ENCODE results near the gene ACTN2. TPM values are rescaled to one million over a fixed set of nuclear protein-coding genes. Genes with fewer than 3 reads are reported as not detected.

The ACTN2 gene
- polyA plus RNA-seq, 3 donors = 0.47 to 2.1 (median 1.3) TPM

GRCh38 chr1:236689713-236690569 is 3.6 kb downstream of the ACTN2 start:
- DNase-seq (ENCODE audit: low read depth in 3 of 3, low spot score in 2 of 3) = no peak

- no peak for DNase-seq (ENCODE audit: low read depth in 3 of 3, low spot score in 2 of 3)
Measured at GRCh38 chr1:236691348-236691747, 5.0 kb downstream of the ACTN2 start.

GRCh38 chr1:236692128-236692527 is 5.8 kb downstream of the ACTN2 start:
- no peak for DNase-seq (ENCODE audit: low read depth in 3 of 3, low spot score in 2 of 3)

DNA sequence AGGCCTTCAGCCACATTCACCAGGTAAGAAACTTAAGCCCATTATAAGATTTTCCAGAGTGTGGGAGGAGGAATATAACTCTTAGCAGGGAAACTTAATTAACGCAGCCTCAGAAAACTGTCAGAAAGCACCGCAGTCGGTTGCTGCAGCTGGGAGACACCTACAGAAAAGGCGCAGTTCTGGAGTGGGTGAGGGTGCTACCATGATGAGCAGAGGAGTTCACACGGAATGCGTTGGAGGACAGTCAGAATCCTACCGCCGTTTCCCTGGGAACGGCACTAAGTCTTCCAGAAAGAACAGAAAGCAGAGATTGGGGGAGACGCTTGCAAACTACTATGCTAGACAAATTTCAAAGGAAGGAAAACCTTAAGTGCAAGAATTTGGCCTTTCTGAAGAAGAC is 6.4 kb downstream of the ACTN2 start:
- DNase-seq (ENCODE audit: low read depth in 3 of 3, low spot score in 2 of 3) = no peak

GRCh38 chr1:236699366-236699765 is 13.1 kb downstream of the ACTN2 start:
- DNase-seq (ENCODE audit: low read depth in 3 of 3, low spot score in 2 of 3) = no peak

DNA sequence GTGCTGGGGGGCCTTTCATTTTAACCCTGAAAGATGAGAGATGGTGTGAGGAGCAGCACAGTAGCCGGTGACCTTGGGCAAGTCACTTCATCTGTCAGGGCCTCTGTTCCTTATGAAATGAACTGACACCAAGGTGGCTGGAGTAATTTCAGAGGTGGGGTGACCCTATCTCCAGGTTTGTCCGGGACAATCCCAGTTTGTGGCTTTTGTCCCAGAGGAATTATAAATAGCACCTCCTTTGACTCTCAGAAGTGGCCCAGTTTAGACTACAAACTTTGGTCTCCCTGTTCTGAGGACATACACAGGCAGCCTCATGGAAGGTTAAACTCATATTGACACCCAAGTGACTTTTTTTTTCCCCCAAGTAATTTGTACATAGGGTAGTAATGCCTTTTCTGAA is 14.6 kb downstream of the ACTN2 start:
- DNase-seq (ENCODE audit: low read depth in 3 of 3, low spot score in 2 of 3) = no peak

GRCh38 chr1:236701782-236702181 is 15.5 kb downstream of the ACTN2 start:
- no peak for DNase-seq (ENCODE audit: low read depth in 3 of 3, low spot score in 2 of 3)

- DNase-seq (ENCODE audit: low read depth in 3 of 3, low spot score in 2 of 3) = no peak
Measured at GRCh38 chr1:236702791-236703394, 16.6 kb downstream of the ACTN2 start.

DNA sequence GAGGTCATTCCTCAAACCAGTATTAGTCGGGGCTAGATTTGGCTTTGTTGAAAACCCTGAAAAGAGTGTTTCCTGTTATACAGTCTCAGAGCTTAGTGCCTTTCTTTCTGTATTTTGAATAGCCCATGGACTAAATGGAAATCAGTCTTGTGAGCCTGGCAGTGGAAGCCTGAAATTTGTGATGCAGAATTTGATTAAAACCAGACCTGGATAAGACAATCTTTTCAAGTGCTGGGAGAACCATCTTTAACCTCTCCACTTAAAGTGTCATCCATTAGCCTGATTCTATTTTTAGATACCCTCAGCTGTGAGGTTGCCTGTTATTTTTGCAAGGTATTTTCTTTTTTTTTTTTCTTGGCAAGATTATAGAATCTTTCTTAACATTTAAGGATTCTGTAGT is 19.5 kb downstream of the ACTN2 start:
- no peak for DNase-seq (ENCODE audit: low read depth in 3 of 3, low spot score in 2 of 3)

- no peak for DNase-seq (ENCODE audit: low read depth in 3 of 3, low spot score in 2 of 3)
Measured at GRCh38 chr1:236706183-236706582, 19.9 kb downstream of the ACTN2 start.

- no peak for DNase-seq (ENCODE audit: low read depth in 3 of 3, low spot score in 2 of 3)
Measured at GRCh38 chr1:236710328-236710892, 24.1 kb downstream of the ACTN2 start.

DNA sequence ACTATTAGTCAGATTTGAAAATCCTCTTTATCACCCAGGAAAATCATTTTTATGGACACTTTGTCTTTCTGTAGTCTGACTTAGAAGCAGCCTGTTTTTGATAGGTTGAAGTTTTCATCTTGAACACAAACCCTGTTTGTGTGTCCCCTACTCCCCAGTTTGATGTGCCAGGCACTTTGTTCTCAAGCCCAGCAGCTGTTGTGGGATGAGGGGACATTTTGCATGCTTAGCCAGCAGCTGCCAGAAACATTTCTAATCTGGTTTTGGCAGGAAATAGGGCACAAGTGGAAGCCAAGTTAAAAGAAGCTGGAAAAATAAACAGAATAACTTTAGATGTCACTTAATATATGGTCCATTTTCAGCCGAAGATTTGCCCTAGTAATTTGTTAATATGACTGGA is 29.9 kb downstream of the ACTN2 start:
- no peak for DNase-seq (ENCODE audit: low read depth in 3 of 3, low spot score in 2 of 3)

DNA sequence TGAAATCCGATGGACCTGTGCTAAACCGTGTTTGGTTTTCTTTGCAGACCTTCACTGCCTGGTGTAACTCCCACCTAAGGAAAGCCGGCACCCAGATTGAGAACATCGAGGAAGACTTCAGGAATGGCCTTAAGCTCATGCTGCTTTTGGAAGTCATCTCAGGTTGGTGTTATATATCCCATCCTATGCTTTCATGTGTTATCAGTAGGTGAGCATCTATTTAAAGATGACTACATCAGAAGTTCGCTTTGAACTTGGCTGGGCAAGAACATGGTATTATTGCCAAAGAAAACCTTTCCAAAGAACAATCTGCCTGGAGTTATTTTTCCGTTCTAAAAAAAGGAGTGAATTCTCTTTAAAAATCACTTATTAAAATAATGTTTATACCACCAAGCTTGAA is 31.5 kb downstream of the ACTN2 start:
- DNase-seq (ENCODE audit: low read depth in 3 of 3, low spot score in 2 of 3) = no peak

GRCh38 chr1:236718328-236718727 is 32.0 kb downstream of the ACTN2 start:
- DNase-seq (ENCODE audit: low read depth in 3 of 3, low spot score in 2 of 3) = no peak

GRCh38 chr1:236720206-236720605 is 33.9 kb downstream of the ACTN2 start:
- DNase-seq (ENCODE audit: low read depth in 3 of 3, low spot score in 2 of 3) = no peak

GRCh38 chr1:236720611-236721010 is 34.3 kb downstream of the ACTN2 start:
- no peak for DNase-seq (ENCODE audit: low read depth in 3 of 3, low spot score in 2 of 3)

DNA sequence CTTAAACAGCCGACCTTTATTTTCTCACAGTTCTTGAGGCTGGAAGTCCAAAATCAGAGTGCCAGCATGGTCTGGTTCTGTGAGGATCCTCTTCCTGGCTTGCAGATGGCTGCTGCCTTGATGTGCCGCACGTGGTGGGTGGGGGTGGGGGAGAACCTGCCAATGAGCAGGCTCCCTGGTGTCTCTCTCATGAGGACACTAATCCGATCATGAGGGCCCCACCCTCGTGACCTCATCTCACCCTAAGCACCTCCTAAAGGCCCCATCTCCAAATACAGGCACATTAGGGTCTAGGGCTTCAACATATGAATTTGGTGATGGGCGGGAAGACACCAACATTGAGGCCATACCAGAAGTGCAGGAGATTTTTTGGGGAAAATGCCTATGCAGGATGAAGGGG is 37.8 kb downstream of the ACTN2 start:
- DNase-seq (ENCODE audit: low read depth in 3 of 3, low spot score in 2 of 3) = no peak

DNA sequence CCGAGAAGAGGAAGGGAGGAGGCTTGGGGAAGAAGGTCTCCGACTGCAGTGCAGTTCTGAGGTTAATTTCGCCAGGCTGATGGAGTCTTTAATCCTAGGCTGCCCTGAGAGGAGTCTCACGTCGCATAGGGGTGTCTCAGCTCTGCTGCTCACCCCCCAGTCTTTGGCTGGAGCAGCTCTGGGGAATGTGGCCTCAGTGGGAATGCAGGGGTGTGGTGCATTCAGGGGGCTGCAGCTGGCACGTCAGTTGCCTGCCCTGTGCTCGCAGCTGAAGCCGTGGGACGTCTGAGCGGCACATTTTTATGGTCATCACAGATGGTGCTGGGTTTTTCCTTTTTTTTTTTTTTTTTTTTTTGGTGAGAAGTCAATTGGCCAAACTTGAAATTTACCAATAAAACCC is 38.2 kb downstream of the ACTN2 start:
- no peak for DNase-seq (ENCODE audit: low read depth in 3 of 3, low spot score in 2 of 3)

GRCh38 chr1:236725668-236726067 is 39.4 kb downstream of the ACTN2 start:
- no peak for DNase-seq (ENCODE audit: low read depth in 3 of 3, low spot score in 2 of 3)

- DNase-seq (ENCODE audit: low read depth in 3 of 3, low spot score in 2 of 3) = no peak
Measured at GRCh38 chr1:236727521-236727920, 41.2 kb downstream of the ACTN2 start.

- no peak for DNase-seq (ENCODE audit: low read depth in 3 of 3, low spot score in 2 of 3)
Measured at GRCh38 chr1:236728752-236729151, 42.5 kb downstream of the ACTN2 start.

DNA sequence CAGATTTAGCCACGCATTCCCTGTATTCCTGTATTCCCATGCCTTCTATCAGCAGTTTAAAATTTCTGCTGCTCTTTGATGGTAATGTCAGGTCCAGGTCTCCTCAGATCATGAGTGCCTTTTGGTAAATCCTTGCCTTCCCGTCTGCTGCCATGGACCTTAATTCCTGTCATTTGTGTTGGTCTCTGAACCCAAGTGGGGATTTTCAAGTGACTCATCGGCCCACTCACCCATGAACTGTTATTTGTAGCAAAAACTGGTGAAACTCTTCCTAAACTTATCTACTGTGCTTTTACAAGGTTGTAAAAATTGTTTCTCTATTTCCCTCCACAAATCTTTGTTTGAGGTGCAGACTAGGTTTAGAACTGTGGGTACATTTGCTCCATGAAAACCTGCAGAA is 47.4 kb downstream of the ACTN2 start:
- DNase-seq (ENCODE audit: low read depth in 3 of 3, low spot score in 2 of 3) = no peak
